Parathyroid adenoma (tissue), 2 donors: ENCODE measurements around the gene GFY.

Source experiments
- H2AFZ ChIP-seq: fragments of 300-600 bp; sonication (generic); one replicate; pipeline ENCODE4 v1.7.0; 2017; ENCODE audit warnings: antibody characterized with exemption, mild to moderate bottlenecking
- H3K27ac ChIP-seq: fragments of 300-600 bp; sonication (generic); one replicate; pipeline ENCODE4 v1.7.0; 2017
- H3K27me3 ChIP-seq: fragments of 300-600 bp; sonication (generic); one replicate; pipeline ENCODE4 v1.7.0; 2017; ENCODE audit warnings: low read length; ENCODE audit not compliant: control insufficient read depth, insufficient read depth
- H3K36me3 ChIP-seq: fragments of 300-600 bp; sonication (generic); one replicate; pipeline ENCODE4 v1.7.0; 2017; ENCODE audit warnings: low read length; ENCODE audit not compliant: control insufficient read depth, insufficient read depth
- H3K4me1 ChIP-seq: fragments of 300-600 bp; sonication (generic); one replicate; pipeline ENCODE4 v1.7.0; 2017; ENCODE audit warnings: control low read depth
- H3K4me2 ChIP-seq: fragments of 300-600 bp; sonication (generic); one replicate; pipeline ENCODE4 v1.7.0; 2017; ENCODE audit warnings: low read length
- H3K4me3 ChIP-seq: fragments of 300-600 bp; sonication (generic); one replicate; pipeline ENCODE4 v1.7.0; 2017; ENCODE audit warnings: low read depth, low read length
- H3K79me2 ChIP-seq: fragments of 300-600 bp; sonication (generic); one replicate; pipeline ENCODE4 v1.7.0; 2017; ENCODE audit warnings: control low read depth
- H3K9ac ChIP-seq: fragments of 300-600 bp; sonication (generic); one replicate; pipeline ENCODE4 v1.7.0; 2017; ENCODE audit warnings: mild to moderate bottlenecking
- H3K9me3 ChIP-seq: fragments of 300-600 bp; sonication (generic); one replicate; pipeline ENCODE4 v1.7.0; 2017; ENCODE audit warnings: low read length; ENCODE audit not compliant: control insufficient read depth
- CTCF ChIP-seq: fragments of 300-600 bp; sonication (generic); IDR thresholded peaks from one replicate; pipeline ENCODE4 v1.7.0; 2017; ENCODE audit warnings: antibody characterized with exemption, mild to moderate bottlenecking
- donor health status: primary hyperparathyroidism.

The GFY gene

GRCh38 chr19:49475191-49475917 lies 50.2 kb downstream of the GFY start:
- no peak overlapping the region for H3K4me2 ChIP-seq
- no peak for TF ChIP-seq CTCF
- H3K9ac ChIP-seq, result no peak overlapping the region
- no peak overlapping the region for H3K4me3 ChIP-seq
- no peak overlapping the region for H3K27ac ChIP-seq
- H3K79me2 ChIP-seq, result no peaks in the 10 kb centered on the region
- no peak overlapping the region for H2AFZ ChIP-seq
- no peaks in the 10 kb centered on the region for H3K9me3 ChIP-seq
- no peaks in the 10 kb centered on the region for H3K27me3 ChIP-seq
- H3K4me1 ChIP-seq, result peaks cover 4% of the 10 kb centered on the region
- no peaks in the 10 kb centered on the region for H3K36me3 ChIP-seq

GRCh38 chr19:49475995-49476880 lies 51.0 kb downstream of the GFY start:
- Histone ChIP-seq H3K27ac (no peak overlapping the region), H3K36me3 (no peaks in the 10 kb centered on the region), H3K4me2 (no peak overlapping the region), H3K4me1 (peaks cover 4% of the 10 kb centered on the region), H3K9ac (no peak overlapping the region), H3K9me3 (no peaks in the 10 kb centered on the region), H3K27me3 (no peaks in the 10 kb centered on the region), H2AFZ (no peak overlapping the region), H3K4me3 (no peak overlapping the region), H3K79me2 (no peaks in the 10 kb centered on the region)
- TF ChIP-seq CTCF, result no peak
